Retinal pigment epithelial cell (primary cell): ENCODE data around the gene COL4A1.

Source experiments
- DNase-seq: peaks from one replicate; pipeline ENCODE4 v3.0.0-alpha.2; 2010; ENCODE audit warnings: low read depth
- H3K4me3 ChIP-seq: 2 replicates; pipeline ENCODE4 v1.5.1; 2011; ENCODE audit warnings: mild to moderate bottlenecking, low read length, control low read depth, moderate library complexity
- CTCF ChIP-seq: conservative IDR thresholded peaks from 2 replicates; pipeline ENCODE4 v1.5.1; 2011; ENCODE audit warnings: low read depth, low read length, control low read depth, inconsistent platforms

The COL4A1 gene

GRCh38 chr13:110268061-110268460 is 38.9 kb downstream of the COL4A1 start:
- no peak overlapping the region for H3K4me3 ChIP-seq
- no peak for DNase-seq
- no peak for TF ChIP-seq CTCF

GRCh38 chr13:110266983-110267382 is 40.0 kb downstream of the COL4A1 start:
- TF ChIP-seq CTCF, result no peak
- no peak overlapping the region for H3K4me3 ChIP-seq
- DNase-seq, result no peak

- DNase-seq, result no peak
- H3K4me3 ChIP-seq, result no peak overlapping the region
- TF ChIP-seq CTCF, result no peak
Measured at GRCh38 chr13:110266431-110266809, 40.5 kb downstream of the COL4A1 start.

- H3K4me3 ChIP-seq, result no peak overlapping the region
- TF ChIP-seq CTCF, result no peak
- no peak for DNase-seq
Measured at GRCh38 chr13:110265682-110266430, 41.1 kb downstream of the COL4A1 start.

GRCh38 chr13:110265341-110265681 is 41.6 kb downstream of the COL4A1 start:
- H3K4me3 ChIP-seq, result no peak overlapping the region
- TF ChIP-seq CTCF, result no peak
- DNase-seq, result no peak

GRCh38 chr13:110264685-110265275 is 42.2 kb downstream of the COL4A1 start:
- no peak for TF ChIP-seq CTCF
- DNase-seq, result no peak
- H3K4me3 ChIP-seq, result no peak overlapping the region

- DNase-seq, result no peak
- H3K4me3 ChIP-seq, result no peak overlapping the region
- TF ChIP-seq CTCF, result no peak
Measured at GRCh38 chr13:110263888-110264287, 43.1 kb downstream of the COL4A1 start.
